ENCODE data around the gene TULP3.

TULP3 gene

DNA sequence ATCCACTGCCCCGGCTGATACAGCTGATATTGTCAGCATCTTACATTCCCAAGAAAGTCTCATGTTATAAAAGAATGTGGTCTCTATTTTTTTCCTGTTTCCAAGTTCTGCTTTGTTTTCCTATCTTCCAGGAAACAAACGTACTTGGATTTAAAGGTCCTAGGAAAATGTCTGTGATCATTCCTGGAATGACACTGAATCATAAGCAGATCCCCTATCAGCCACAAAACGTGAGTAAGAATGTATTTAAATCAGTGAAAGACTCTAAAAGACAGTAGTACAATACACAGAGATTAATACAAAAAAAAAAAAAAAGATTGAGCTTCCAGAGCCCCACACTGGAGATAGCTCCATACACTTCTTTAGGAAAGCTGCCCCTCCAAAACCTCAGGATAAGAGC, 46.8 kb downstream of the TULP3 start:
- Mint-ChIP-seq H3K27me3 (ENCODE audit: low read depth) (no peaks in the 10 kb centered on the region), H3K4me3 (no peak overlapping the region), H3K36me3 (ENCODE audit: low read depth) (peaks cover 51% of the 10 kb centered on the region), H3K27ac (no peak overlapping the region), H3K9me3 (no peaks in the 10 kb centered on the region), H3K4me1 (peaks cover 11% of the 10 kb centered on the region)
- TF ChIP-seq, protein P1, sequence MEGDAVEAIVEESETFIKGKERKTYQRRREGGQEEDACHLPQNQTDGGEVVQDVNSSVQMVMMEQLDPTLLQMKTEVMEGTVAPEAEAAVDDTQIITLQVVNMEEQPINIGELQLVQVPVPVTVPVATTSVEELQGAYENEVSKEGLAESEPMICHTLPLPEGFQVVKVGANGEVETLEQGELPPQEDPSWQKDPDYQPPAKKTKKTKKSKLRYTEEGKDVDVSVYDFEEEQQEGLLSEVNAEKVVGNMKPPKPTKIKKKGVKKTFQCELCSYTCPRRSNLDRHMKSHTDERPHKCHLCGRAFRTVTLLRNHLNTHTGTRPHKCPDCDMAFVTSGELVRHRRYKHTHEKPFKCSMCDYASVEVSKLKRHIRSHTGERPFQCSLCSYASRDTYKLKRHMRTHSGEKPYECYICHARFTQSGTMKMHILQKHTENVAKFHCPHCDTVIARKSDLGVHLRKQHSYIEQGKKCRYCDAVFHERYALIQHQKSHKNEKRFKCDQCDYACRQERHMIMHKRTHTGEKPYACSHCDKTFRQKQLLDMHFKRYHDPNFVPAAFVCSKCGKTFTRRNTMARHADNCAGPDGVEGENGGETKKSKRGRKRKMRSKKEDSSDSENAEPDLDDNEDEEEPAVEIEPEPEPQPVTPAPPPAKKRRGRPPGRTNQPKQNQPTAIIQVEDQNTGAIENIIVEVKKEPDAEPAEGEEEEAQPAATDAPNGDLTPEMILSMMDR (IDR thresholded peaks at IDR 0.05; ENCODE audit: unreplicated experiment in 3 of 3) = no peak

DNA sequence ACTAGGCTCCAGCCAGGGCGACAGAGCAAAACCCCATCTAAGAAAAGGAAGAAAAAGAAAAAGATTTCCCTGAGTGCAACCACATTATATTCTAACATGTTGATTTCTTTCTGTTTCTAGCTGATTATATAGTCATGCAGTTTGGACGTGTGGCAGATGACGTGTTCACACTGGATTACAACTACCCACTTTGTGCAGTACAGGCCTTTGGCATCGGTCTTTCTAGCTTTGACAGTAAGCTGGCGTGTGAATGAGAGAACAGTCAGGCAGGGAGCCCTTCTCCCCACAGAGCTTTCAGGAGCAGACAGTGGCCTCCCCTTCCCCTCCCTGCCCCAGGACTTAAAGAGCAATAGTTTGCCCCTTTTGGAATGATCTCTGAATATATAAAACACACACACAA, 48.5 kb downstream of the TULP3 start:
- no peak overlapping the region for H3K4me3 Mint-ChIP-seq
- H3K27me3 Mint-ChIP-seq (ENCODE audit: low read depth) = no peaks in the 10 kb centered on the region
- H3K4me1 Mint-ChIP-seq = peaks cover 16% of the 10 kb centered on the region
- TF ChIP-seq, protein P1 (IDR thresholded peaks at IDR 0.05; ENCODE audit: unreplicated experiment in 3 of 3) = no peak
- no peak overlapping the region for H3K27ac Mint-ChIP-seq
- H3K36me3 Mint-ChIP-seq (ENCODE audit: low read depth) = peaks cover 46% of the 10 kb centered on the region
- no peaks in the 10 kb centered on the region for H3K9me3 Mint-ChIP-seq

DNA sequence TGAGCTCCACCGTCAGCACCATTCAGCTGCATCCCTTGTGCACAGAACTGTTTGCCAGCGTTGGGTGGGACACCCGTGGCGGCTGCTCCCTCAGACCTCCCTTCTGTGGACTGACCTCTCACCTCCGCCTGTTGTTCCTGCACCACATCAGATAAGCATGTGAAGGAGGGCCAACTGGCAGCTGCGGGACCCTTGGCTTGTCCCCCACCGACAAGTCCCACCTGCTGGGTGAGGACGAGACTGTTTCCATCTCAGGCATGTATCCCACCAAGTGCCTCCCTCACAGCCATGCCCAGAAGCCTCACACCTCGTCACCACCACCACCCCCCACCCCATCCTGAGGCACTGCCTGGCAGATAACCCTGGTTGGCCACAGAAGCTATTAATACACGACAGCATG, 49.9 kb downstream of the TULP3 start:
- Mint-ChIP-seq H3K9me3 (no peaks in the 10 kb centered on the region), H3K27ac (no peak overlapping the region), H3K36me3 (ENCODE audit: low read depth) (peaks cover 32% of the 10 kb centered on the region), H3K4me3 (no peak overlapping the region), H3K4me1 (peaks cover 21% of the 10 kb centered on the region), H3K27me3 (ENCODE audit: low read depth) (no peaks in the 10 kb centered on the region)
- TF ChIP-seq, protein P1 (IDR thresholded peaks at IDR 0.05; ENCODE audit: unreplicated experiment in 3 of 3) = no peak

DNA sequence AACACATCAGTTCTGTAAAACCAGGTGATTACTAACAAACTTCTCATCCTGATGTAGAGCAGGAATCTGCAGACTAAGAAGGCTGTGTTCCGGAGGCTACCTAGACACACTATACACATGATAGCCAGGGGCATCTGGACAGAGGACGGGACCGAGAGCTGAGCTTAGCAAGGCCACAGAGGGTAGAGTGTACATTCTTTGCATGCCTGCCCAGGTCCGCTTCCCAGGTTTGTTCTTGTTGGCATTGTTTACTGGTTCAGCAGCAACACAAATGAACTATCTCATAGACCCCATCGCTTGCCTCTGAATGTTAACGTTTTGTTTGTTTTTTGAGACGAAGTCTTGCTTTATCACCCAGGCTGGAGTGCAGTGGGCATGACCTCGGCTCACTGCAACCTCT, 50.8 kb downstream of the TULP3 start:
- no peaks in the 10 kb centered on the region for H3K27me3 Mint-ChIP-seq (ENCODE audit: low read depth)
- H3K4me1 Mint-ChIP-seq = peaks cover 21% of the 10 kb centered on the region
- TF ChIP-seq, protein P1 (IDR thresholded peaks at IDR 0.05; ENCODE audit: unreplicated experiment in 3 of 3) = no peak
- peaks cover 31% of the 10 kb centered on the region for H3K36me3 Mint-ChIP-seq (ENCODE audit: low read depth)
- no peak overlapping the region for H3K27ac Mint-ChIP-seq
- H3K9me3 Mint-ChIP-seq = no peaks in the 10 kb centered on the region
- no peak overlapping the region for H3K4me3 Mint-ChIP-seq

DNA sequence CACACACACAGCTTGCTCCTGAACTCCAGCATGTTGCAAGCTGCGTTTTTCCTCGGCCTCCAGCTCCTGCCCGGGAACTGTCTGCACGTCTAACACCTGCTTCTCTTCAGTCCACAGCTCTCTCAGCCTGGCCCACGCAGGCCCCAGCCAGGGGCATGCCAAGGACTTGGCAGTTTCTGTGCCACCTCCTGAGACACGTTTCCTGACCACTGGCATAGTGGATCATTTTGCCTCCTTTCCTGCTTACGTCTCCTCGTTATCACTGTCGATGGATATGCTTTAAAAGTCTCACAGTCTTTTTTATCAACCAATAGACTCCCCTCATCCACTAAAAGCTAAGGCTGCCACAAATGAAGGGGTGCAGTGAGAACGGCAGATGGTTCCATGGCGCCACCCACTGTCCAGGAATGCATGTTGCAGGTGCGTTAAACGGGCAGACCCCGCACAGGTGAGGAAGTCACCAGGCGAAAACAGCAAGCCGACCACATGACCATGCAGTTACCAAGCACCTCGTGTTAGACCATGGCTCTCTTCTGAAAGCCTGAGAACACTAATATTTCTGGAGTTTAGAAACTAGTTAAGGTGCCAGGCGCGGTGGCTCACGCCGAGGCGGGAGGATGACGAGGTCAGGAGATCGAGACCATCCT, 53.8 kb downstream of the TULP3 start:
- Mint-ChIP-seq H3K4me1 (peaks cover 21% of the 10 kb centered on the region), H3K36me3 (ENCODE audit: low read depth) (peaks cover 13% of the 10 kb centered on the region), H3K27me3 (ENCODE audit: low read depth) (no peaks in the 10 kb centered on the region), H3K9me3 (no peaks in the 10 kb centered on the region), H3K4me3 (no peak overlapping the region), H3K27ac (peak overlapping the region; percentile 2 to 52 (median 21))
- TF ChIP-seq, protein P1 (IDR thresholded peaks at IDR 0.05; ENCODE audit: unreplicated experiment in 3 of 3) = peak; percentile 56 to 63 (median 60)

DNA sequence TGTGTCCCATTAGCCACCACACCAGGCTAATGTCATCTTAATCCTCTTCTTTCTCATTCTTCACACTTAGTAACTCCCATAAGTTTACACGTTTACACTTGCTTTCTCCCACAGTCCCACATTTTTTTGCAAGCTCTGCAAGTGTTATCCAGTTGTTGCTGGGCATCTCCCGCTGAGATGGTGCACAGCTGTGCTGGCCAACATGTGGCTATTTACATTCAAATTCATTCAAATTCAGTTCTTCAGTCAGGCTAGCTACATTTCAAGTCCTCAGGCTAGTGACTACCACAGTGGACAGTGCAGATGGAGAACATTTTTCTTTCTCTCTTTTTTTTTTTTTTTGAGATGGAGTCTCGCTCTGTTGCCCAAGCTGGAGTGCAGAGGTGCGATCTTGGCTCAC, 58.7 kb downstream of the TULP3 start:
- Mint-ChIP-seq H3K4me1 (peaks cover 3% of the 10 kb centered on the region), H3K4me3 (no peak overlapping the region), H3K27me3 (ENCODE audit: low read depth) (no peaks in the 10 kb centered on the region), H3K9me3 (no peaks in the 10 kb centered on the region), H3K27ac (no peak overlapping the region), H3K36me3 (ENCODE audit: low read depth) (no peaks in the 10 kb centered on the region)
- TF ChIP-seq, protein P1 (IDR thresholded peaks at IDR 0.05; ENCODE audit: unreplicated experiment in 3 of 3) = no peak
